Measurements from ENCODE around the gene LILRB2.
"Not testable (repeated sequence)": the region's sequence is repeated elsewhere in the genome, so short reads cannot be mapped to it uniquely, and the experiment has no call there.

DNA sequence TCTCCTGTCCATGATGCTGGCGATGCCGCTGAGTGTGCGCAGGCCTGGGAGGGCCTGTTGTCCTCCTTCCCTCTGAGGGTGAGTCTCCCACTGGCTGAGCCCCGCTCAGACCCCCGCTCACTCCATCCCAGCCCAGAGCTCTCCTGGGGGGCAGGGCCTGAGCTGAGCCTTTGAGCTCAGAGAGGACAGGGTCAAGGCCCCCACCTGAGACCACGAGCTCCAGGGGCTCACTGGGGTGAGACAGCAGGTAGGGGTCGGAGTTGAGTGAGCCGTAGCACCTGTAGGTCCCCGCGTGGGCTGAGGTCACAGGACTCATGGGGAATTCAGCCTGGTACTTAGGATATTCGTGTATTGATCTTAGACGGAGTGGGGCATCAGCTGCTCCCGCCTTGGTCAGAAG lies 2.9 kb downstream of the LILRB2 start:
- not testable (repeated sequence) for TF ChIP-seq TCF4 (CRISPR knock-in tag; IDR thresholded peaks at IDR 0.05; ENCODE audit: borderline replicate concordance); ZNF8 (CRISPR knock-in tag; IDR thresholded peaks at IDR 0.05); ARNTL (CRISPR knock-in tag; IDR thresholded peaks at IDR 0.05; ENCODE audit: borderline replicate concordance, low read depth); CREB5 (CRISPR knock-in tag; IDR thresholded peaks at IDR 0.05; ENCODE audit: low read depth); PPARA (CRISPR knock-in tag; IDR thresholded peaks at IDR 0.05; ENCODE audit: borderline replicate concordance); RARB (CRISPR knock-in tag; IDR thresholded peaks at IDR 0.05); OSR1 (CRISPR knock-in tag; IDR thresholded peaks at IDR 0.05); ZFP3 (CRISPR knock-in tag; IDR thresholded peaks at IDR 0.05)
- TF ChIP-seq, protein P1, sequence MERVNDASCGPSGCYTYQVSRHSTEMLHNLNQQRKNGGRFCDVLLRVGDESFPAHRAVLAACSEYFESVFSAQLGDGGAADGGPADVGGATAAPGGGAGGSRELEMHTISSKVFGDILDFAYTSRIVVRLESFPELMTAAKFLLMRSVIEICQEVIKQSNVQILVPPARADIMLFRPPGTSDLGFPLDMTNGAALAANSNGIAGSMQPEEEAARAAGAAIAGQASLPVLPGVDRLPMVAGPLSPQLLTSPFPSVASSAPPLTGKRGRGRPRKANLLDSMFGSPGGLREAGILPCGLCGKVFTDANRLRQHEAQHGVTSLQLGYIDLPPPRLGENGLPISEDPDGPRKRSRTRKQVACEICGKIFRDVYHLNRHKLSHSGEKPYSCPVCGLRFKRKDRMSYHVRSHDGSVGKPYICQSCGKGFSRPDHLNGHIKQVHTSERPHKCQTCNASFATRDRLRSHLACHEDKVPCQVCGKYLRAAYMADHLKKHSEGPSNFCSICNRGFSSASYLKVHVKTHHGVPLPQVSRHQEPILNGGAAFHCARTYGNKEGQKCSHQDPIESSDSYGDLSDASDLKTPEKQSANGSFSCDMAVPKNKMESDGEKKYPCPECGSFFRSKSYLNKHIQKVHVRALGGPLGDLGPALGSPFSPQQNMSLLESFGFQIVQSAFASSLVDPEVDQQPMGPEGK (CRISPR knock-in tag; IDR thresholded peaks at IDR 0.05; ENCODE audit: borderline replicate concordance) = not testable (repeated sequence)
- TF ChIP-seq, protein P2, sequence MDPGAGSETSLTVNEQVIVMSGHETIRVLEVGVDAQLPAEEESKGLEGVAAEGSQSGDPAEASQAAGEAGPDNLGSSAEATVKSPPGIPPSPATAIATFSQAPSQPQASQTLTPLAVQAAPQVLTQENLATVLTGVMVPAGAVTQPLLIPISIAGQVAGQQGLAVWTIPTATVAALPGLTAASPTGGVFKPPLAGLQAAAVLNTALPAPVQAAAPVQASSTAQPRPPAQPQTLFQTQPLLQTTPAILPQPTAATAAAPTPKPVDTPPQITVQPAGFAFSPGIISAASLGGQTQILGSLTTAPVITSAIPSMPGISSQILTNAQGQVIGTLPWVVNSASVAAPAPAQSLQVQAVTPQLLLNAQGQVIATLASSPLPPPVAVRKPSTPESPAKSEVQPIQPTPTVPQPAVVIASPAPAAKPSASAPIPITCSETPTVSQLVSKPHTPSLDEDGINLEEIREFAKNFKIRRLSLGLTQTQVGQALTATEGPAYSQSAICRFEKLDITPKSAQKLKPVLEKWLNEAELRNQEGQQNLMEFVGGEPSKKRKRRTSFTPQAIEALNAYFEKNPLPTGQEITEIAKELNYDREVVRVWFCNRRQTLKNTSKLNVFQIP (CRISPR knock-in tag; IDR thresholded peaks at IDR 0.05; ENCODE audit: borderline replicate concordance, low read depth) = not testable (repeated sequence)
